Mononuclear cell (primary cell): ENCODE data around the gene BEX3. TPM values are rescaled to one million over a fixed set of nuclear protein-coding genes. Genes with fewer than 3 reads are reported as not detected.

ENCODE experiments used
- total RNA-seq: library from RNA; depleted of rRNA; stranded (reverse); fragments of >200 nt; gene quantifications from one replicate; pipeline ENCODE4 v1.2.3, GENCODE V29; 2012

BEX3 gene
- total RNA-seq, 1 donor = 38.6 TPM

Other genes starting within 250 kb of the BEX3 start
- gene BEX4, start 161.4 kb upstream of the BEX3 start, total RNA-seq = 38.4 TPM
- 29.5 TPM for gene TCEAL8, start 121.4 kb upstream of the BEX3 start, total RNA-seq
- 0.10 TPM for gene TCEAL5, start 99.8 kb upstream of the BEX3 start, total RNA-seq
- gene BEX2, start 65.5 kb upstream of the BEX3 start, total RNA-seq = 32.5 TPM
- gene TCEAL7, start 46.3 kb upstream of the BEX3 start, total RNA-seq = 0.21 TPM
- 2.5 TPM for gene TCEAL9, start 20.0 kb upstream of the BEX3 start, total RNA-seq
- not detected for gene RAB40A, start 143.0 kb downstream of the BEX3 start, total RNA-seq
- gene TCEAL4, start 209.0 kb downstream of the BEX3 start, total RNA-seq = 3.7 TPM
- gene TCEAL3, start 231.4 kb downstream of the BEX3 start, total RNA-seq = 2.4 TPM